A673 (cell line): ENCODE measurements around the gene CRNKL1.

Experiments
- EZH2 ChIP-seq: fragments of 200-600 bp; sonication (generic); IDR thresholded peaks from 2 replicates; pipeline ENCODE4 v1.6.1; 2017; ENCODE audit warnings: borderline replicate concordance, low read depth, mild to moderate bottlenecking, mixed read lengths, antibody characterized with exemption, low read length; ENCODE audit not compliant: poor library complexity, severe bottlenecking
- TF ChIP-seq, protein P1 (sequence below): fragments of 300-800, 200-600 bp; sonication (generic); conservative IDR thresholded peaks from 2 replicates; pipeline ENCODE4 v1.5.1; 2017; ENCODE audit warnings: low read depth, mild to moderate bottlenecking, antibody characterized with exemption, low read length, moderate library complexity, mixed read lengths

DNA sequence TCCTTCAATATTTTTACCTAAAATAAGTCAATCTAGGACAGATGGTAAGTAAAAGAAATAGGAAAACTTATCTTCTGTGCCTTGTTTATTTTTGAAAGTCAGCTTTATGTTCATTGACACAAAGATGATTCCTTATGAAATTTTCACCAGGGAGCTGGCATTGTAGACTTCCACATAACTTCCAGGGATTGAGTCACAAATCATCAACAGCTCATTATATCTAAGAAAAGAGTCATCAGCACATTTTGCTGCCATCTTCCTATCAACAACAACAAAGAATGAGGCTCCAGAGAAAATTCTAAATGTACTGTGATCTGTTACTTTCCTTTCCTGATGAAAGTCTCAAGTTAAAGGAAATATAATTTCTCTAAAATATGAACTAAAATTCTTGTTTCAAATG lies 48.6 kb upstream of the CRNKL1 start:
- TF ChIP-seq, protein P1, sequence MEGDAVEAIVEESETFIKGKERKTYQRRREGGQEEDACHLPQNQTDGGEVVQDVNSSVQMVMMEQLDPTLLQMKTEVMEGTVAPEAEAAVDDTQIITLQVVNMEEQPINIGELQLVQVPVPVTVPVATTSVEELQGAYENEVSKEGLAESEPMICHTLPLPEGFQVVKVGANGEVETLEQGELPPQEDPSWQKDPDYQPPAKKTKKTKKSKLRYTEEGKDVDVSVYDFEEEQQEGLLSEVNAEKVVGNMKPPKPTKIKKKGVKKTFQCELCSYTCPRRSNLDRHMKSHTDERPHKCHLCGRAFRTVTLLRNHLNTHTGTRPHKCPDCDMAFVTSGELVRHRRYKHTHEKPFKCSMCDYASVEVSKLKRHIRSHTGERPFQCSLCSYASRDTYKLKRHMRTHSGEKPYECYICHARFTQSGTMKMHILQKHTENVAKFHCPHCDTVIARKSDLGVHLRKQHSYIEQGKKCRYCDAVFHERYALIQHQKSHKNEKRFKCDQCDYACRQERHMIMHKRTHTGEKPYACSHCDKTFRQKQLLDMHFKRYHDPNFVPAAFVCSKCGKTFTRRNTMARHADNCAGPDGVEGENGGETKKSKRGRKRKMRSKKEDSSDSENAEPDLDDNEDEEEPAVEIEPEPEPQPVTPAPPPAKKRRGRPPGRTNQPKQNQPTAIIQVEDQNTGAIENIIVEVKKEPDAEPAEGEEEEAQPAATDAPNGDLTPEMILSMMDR, result no peak
- no peak for TF ChIP-seq EZH2
